CD4-positive, alpha-beta T cell treated with Interleukin-10 for 1 hour (primary cell): Measurements from ENCODE around the gene RNF10.
"Not testable (repeated sequence)": the region's sequence is repeated elsewhere in the genome, so short reads cannot be mapped to it uniquely, and the experiment has no call there.

Source experiments
- DNase-seq: peaks from one replicate; pipeline ENCODE4 v3.0.0-alpha.2; 2020

RNF10 gene

GRCh38 chr12:120581998-120582397, 47.8 kb downstream of the RNF10 start:
- DNase-seq: peak; percentile 6

- DNase-seq: peak; percentile 84
Observed at GRCh38 chr12:120583478-120584030, 49.4 kb downstream of the RNF10 start.

GRCh38 chr12:120584343-120585149, 50.4 kb downstream of the RNF10 start:
- DNase-seq: peak; percentile 65

- no peak for DNase-seq
Observed at GRCh38 chr12:120586206-120586605, 52.0 kb downstream of the RNF10 start.

GRCh38 chr12:120586860-120587259, 52.7 kb downstream of the RNF10 start:
- DNase-seq: no peak

- DNase-seq: no peak
Observed at GRCh38 chr12:120588371-120588770, 54.2 kb downstream of the RNF10 start.

GRCh38 chr12:120588948-120589930, 55.1 kb downstream of the RNF10 start:
- DNase-seq: no peak

GRCh38 chr12:120590741-120591407, 56.7 kb downstream of the RNF10 start:
- no peak for DNase-seq

- DNase-seq: no peak
Observed at GRCh38 chr12:120592121-120593049, 58.2 kb downstream of the RNF10 start.

GRCh38 chr12:120596901-120597300, 62.7 kb downstream of the RNF10 start:
- no peak for DNase-seq

- DNase-seq: no peak
Observed at GRCh38 chr12:120597861-120598260, 63.7 kb downstream of the RNF10 start.

- no peak for DNase-seq
Observed at GRCh38 chr12:120598674-120599463, 64.7 kb downstream of the RNF10 start.

GRCh38 chr12:120599672-120600552, 65.8 kb downstream of the RNF10 start:
- DNase-seq: no peak

GRCh38 chr12:120602416-120602815, 68.3 kb downstream of the RNF10 start:
- DNase-seq: not testable (repeated sequence)

- DNase-seq: no peak
Observed at GRCh38 chr12:120610560-120610959, 76.4 kb downstream of the RNF10 start.

- not testable (repeated sequence) for DNase-seq
Observed at GRCh38 chr12:120611534-120611933, 77.4 kb downstream of the RNF10 start.

- DNase-seq: no peak
Observed at GRCh38 chr12:120614848-120615247, 80.7 kb downstream of the RNF10 start.

GRCh38 chr12:120617193-120617592, 83.0 kb downstream of the RNF10 start:
- not testable (repeated sequence) for DNase-seq

GRCh38 chr12:120617767-120618166, 83.6 kb downstream of the RNF10 start:
- not testable (repeated sequence) for DNase-seq
